K562 (cell line): ENCODE results near the gene RUNX1. TPM values are rescaled to one million over a fixed set of nuclear protein-coding genes. Genes with fewer than 3 reads are reported as not detected.
A peak's percentile ranks its signal among the peaks of the same experiment; 100 is the strongest.

ENCODE experiments used
- ATAC-seq: fragments of 200-7000 bp; cut with Tn5 transposase; 3 replicates; pipeline ENCODE4 v1.9.1; 2020; ENCODE audit warnings: moderate library complexity
- BruUV-seq: library from RNA; stranded (reverse); fragments of 400-500 nt; replicated peaks from 2 replicates; lab custom pipeline; 2021; lab: Mats Ljungman, UMichigan
- CTCF ChIA-PET: fragments of 300-600 bp; formaldehyde crosslinking; extraction: SDS; loops from one replicate; lab custom pipeline; 2021; ENCODE audit warnings: low intra/inter-chr PET ratio; lab: Yijun Ruan, JAX
- POLR2A ChIA-PET: fragments of 300-600, 350-650 bp; sonication (Branson Sonifier 250); formaldehyde crosslinking; extraction: SDS; loops from one replicate; lab custom pipeline; 2021; ENCODE audit warnings: antibody characterized with exemption, inconsistent platforms; lab: Yijun Ruan, JAX
- DNase-seq, 4 experiments: peaks; one replicate each; pipeline versions ENCODE4 v3.0.0 to v3.0.0-alpha.2; 2011 to 2018; ENCODE audit warnings: low spot score in 3 of 4, mixed read lengths in 3 of 4; ENCODE audit errors: extremely low read depth in 1 of 4
- FAIRE-seq: peaks from 2 replicates; lab custom pipeline; 2011; peaks lifted over from hg19 to GRCh38; lab: Jason Lieb, UNC
- H2AFZ ChIP-seq: 2 replicates; pipeline ENCODE4 v1.6.0; 2011; ENCODE audit warnings: low read depth, low read length, control low read depth, inconsistent platforms
- H3K27ac ChIP-seq: fragments of 200-600 bp; 3 replicates; pipeline ENCODE4 v1.8.0; 2011; ENCODE audit warnings: low read depth, mild to moderate bottlenecking, control low read depth, inconsistent platforms, low read length, moderate library complexity, mixed read lengths; ENCODE audit errors: extremely low read depth
- H3K27me3 ChIP-seq, 2 experiments: fragments of 300-600 bp in 1 of 2; 2 replicates in 1 of 2; 3 replicates in 1 of 2; pipeline versions ENCODE4 v1.6.0 to v1.8.0; 2011; ENCODE audit warnings: inconsistent platforms in 2 of 2, low read length in 2 of 2, mild to moderate bottlenecking in 1 of 2, mixed read lengths in 1 of 2, moderate library complexity in 1 of 2; ENCODE audit not compliant: control insufficient read depth in 2 of 2, insufficient read depth in 2 of 2
- H3K36me3 ChIP-seq: fragments of 300-600 bp; 3 replicates; pipeline ENCODE4 v1.8.0; 2011; ENCODE audit warnings: mild to moderate bottlenecking, low read length, inconsistent platforms; ENCODE audit not compliant: control insufficient read depth, insufficient read depth
- H3K4me1 ChIP-seq, 2 experiments: fragments of 200-600 bp in 1 of 2; replicated peaks in 1 of 2; 2 replicates in 1 of 2; 3 replicates in 1 of 2; pipeline versions ENCODE4 v1.5.1 to v1.8.0; 2011; ENCODE audit warnings: inconsistent platforms in 2 of 2, low read length in 2 of 2, mild to moderate bottlenecking in 1 of 2, mixed read lengths in 1 of 2, moderate library complexity in 1 of 2; ENCODE audit not compliant: control insufficient read depth in 2 of 2, insufficient read depth in 2 of 2
- H3K4me2 ChIP-seq: 2 replicates; pipeline ENCODE4 v1.6.1; 2011; ENCODE audit warnings: low read length, control low read depth, inconsistent platforms, mixed read lengths; ENCODE audit not compliant: insufficient read depth
- H3K4me3 ChIP-seq: fragments of 200-600 bp; sonication (generic), shearing (Covaris generic); 2 replicates; pipeline ENCODE4 v1.5.1; 2016; ENCODE audit warnings: control low read depth, inconsistent platforms
- H3K79me2 ChIP-seq: fragments of 200-600 bp; 3 replicates; pipeline ENCODE4 v1.8.0; 2011; ENCODE audit warnings: low read length, inconsistent platforms; ENCODE audit not compliant: control insufficient read depth, insufficient read depth
- H3K9ac ChIP-seq, 2 experiments: 2 replicates each; pipeline versions ENCODE4 v1.6.0 to v1.6.1; 2011; ENCODE audit warnings: low read depth in 2 of 2, low read length in 2 of 2, control low read depth in 1 of 2, inconsistent platforms in 1 of 2, mild to moderate bottlenecking in 1 of 2, mixed read lengths in 1 of 2; ENCODE audit not compliant: insufficient read depth in 1 of 2
- H3K9me1 ChIP-seq: one replicate; pipeline ENCODE4 v1.6.0; 2011; ENCODE audit warnings: inconsistent platforms, mild to moderate bottlenecking, low read length, moderate library complexity; ENCODE audit not compliant: control insufficient read depth, insufficient read depth
- H3K9me3 ChIP-seq: replicated peaks from 2 replicates; pipeline ENCODE4 v1.5.1; 2011; ENCODE audit warnings: low read depth, low read length, inconsistent platforms; ENCODE audit not compliant: control insufficient read depth, insufficient read depth
- H4K20me1 ChIP-seq: replicated peaks from 2 replicates; pipeline ENCODE4 v1.6.1; 2011; ENCODE audit warnings: low read length, inconsistent platforms, mixed read lengths; ENCODE audit not compliant: control insufficient read depth, insufficient read depth
- CHD1 ChIP-seq: fragments of 200-600 bp; sonication (generic); IDR thresholded peaks from one replicate; pipeline ENCODE4 v1.6.1; 2012; ENCODE audit warnings: mild to moderate bottlenecking, moderate library complexity, low read length, inconsistent platforms
- POLR2G ChIP-seq: fragments of 200-400 bp; formaldehyde crosslinking; IDR thresholded peaks from 2 replicates; pipeline ENCODE4 v1.6.1; 2017; ENCODE audit warnings: low read depth, mild to moderate bottlenecking, antibody characterized with exemption, low read length, moderate library complexity
- TAL1 ChIP-seq: fragments of 450-650 bp; IDR thresholded peaks from 2 replicates; pipeline ENCODE4 v1.6.1; 2016; ENCODE audit warnings: mild to moderate bottlenecking
- ZKSCAN1 ChIP-seq: fragments of 150-350 bp; IDR thresholded peaks from 2 replicates; pipeline ENCODE4 v1.6.1; 2016; ENCODE audit warnings: low read depth, low read length
- WGBS: fragments of 100-300 bp; shearing (Covaris generic); methylation state at CpG from one replicate; pipeline ENCODE4 v1.1.6; 2016; ENCODE audit warnings: low coverage, mixed read lengths; ENCODE audit not compliant: insufficient coverage; ENCODE audit errors: missing lambda C conversion rate; 5-methylcytosine and 5-hydroxymethylcytosine counted together
- in situ Hi-C: fragments of 300-500 bp; cut with MboI; formaldehyde crosslinking; loops from 4 replicates; pipeline ENCODE4 v1.15.0; 2018; ENCODE audit warnings: inconsistent platforms, mixed read lengths
- intact Hi-C: fragments of 100-400 bp; cut with micrococcal nuclease; formaldehyde crosslinking; loops from 2 replicates; pipeline ENCODE4 v1.14.2; 2022
- polyA plus RNA-seq, 8 experiments: library from polyadenylated mRNA; depleted of rRNA in 4 of 8; stranded (reverse) in 5 of 8; unstranded in 3 of 8; fragments of >200 nt; fragmentation: Nextera tagmentation in 2 of 8; fragmentation: Illumina TruSeq in 1 of 8; extraction: Ambion mirVana in 2 of 8; extraction: Trizol in 1 of 8; gene quantifications; 2 replicates each; pipeline versions ENCODE4 v1.2.1 to v1.2.3, GENCODE V29; 2011 to 2014; ENCODE audit warnings: inconsistent platforms in 1 of 8, missing spikeins in 1 of 8
- total RNA-seq, 7 experiments: library from RNA; depleted of rRNA in 6 of 7; stranded (reverse); fragments of >200 nt in 6 of 7; fragmentation: Illumina TruSeq in 2 of 7; extraction: Trizol in 2 of 7; gene quantifications; 2 replicates each; pipeline versions ENCODE4 v1.2.1 to v1.2.3, GENCODE V29; 2011 to 2021; ENCODE audit warnings: low replicate concordance in 1 of 7
- TF ChIP-seq, protein P1 (sequence below): fragments of 200-800 bp; sonication (Bioruptor generic); IDR thresholded peaks from 2 replicates; pipeline ENCODE4 v1.6.1; 2017; ENCODE audit warnings: missing genetic modification characterization, missing compliant biosample characterization

The RUNX1 gene
- total and polyA plus RNA-seq, 9 of the 15 experiments (the other 6 are each of a cell fraction or from before 2014, with no cell fraction given) = 2.2 to 68.6 (median 17.8) TPM

DNA sequence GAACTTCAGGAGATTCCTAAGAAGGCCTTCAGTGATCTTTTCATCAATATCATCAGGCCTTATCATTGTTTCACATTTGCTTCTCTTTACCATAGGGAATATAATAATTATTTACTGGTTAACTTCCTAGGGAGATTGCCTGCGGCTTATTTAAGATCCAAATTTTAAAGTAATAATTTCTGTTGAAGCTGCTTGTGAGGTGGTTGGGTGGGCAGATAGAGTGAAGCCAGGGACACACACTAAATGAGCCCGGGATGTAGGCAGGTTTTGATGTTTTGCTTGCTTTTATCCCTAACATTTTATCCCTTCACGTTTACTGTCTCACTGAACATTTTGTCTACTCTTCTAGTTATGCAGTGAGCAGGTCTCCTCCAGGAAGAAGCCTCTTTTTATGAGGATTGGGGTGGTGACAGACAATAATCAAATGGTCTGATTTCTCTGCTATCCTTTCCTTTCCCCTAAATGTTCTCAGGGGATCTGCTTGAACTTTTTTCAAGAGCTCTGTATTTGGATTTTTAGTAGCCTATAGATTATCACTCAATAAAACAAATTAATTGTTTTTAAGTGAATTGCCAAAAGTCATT is 164.7 kb downstream of the RUNX1 start:
- in situ Hi-C loops = no loop called here
- 13% methylated on average over 3 of the region's 3 CpGs for whole genome bisulfite sequencing
- DNase-seq (no peak), ATAC-seq (no peak), FAIRE-seq (no peak)
- peak overlapping the region; percentile 69 for H3K4me2 ChIP-seq
- peaks cover 49% of the 10 kb centered on the region for H3K36me3 ChIP-seq
- H3K9ac ChIP-seq = peak overlapping the region in 1 of 2 experiments; percentile 67; a peak in 2 of 4 replicates
- ChIA-PET POLR2A (interaction anchor here (0.6 to 1.9 kb wide), 3 partner anchors 13 to 208 kb away, joined by 3 to 8 read pairs (median 5); no protein-coding TSS in a partner anchor), CTCF (no interaction called here)
- H3K4me3 ChIP-seq = peak overlapping the region; percentile 68
- no peaks in the 10 kb centered on the region for H3K9me3 ChIP-seq
- intact Hi-C loops = no loop called here
- BruUV-seq = no TSS peak
- TF ChIP-seq TAL1 (no peak), CHD1 (peak; percentile 50), ZKSCAN1 (no peak), POLR2G (no peak)
- TF ChIP-seq, protein P1, sequence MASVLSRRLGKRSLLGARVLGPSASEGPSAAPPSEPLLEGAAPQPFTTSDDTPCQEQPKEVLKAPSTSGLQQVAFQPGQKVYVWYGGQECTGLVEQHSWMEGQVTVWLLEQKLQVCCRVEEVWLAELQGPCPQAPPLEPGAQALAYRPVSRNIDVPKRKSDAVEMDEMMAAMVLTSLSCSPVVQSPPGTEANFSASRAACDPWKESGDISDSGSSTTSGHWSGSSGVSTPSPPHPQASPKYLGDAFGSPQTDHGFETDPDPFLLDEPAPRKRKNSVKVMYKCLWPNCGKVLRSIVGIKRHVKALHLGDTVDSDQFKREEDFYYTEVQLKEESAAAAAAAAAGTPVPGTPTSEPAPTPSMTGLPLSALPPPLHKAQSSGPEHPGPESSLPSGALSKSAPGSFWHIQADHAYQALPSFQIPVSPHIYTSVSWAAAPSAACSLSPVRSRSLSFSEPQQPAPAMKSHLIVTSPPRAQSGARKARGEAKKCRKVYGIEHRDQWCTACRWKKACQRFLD (CRISPR knock-in tag) = 0 out of 2 replicates have a peak, but pooled peaks have one; percentile 25
- no peaks in the 10 kb centered on the region for H3K9me1 ChIP-seq
- peaks cover 22 to 42% of the 10 kb centered on the region in 2 experiments for H3K4me1 ChIP-seq
- H3K79me2 ChIP-seq = peaks cover 97% of the 10 kb centered on the region
- peaks cover 16% of the 10 kb centered on the region for H4K20me1 ChIP-seq
- no peak overlapping the region for H2AFZ ChIP-seq
- no peak overlapping the region; the same call in 2 of the 3 replicates for H3K27ac ChIP-seq
- no peaks in the 10 kb centered on the region for H3K27me3 ChIP-seq
